ENCODE data around the gene AMOTL2. TPM values are rescaled to one million over a fixed set of nuclear protein-coding genes. Genes with fewer than 3 reads are reported as not detected.

The AMOTL2 gene
- total RNA-seq, 4 donors from 2014 or later = 93.2 to 226 (median 153) TPM

GRCh38 chr3:134311693-134312071 is 62.6 kb downstream of the AMOTL2 start:
- no peaks in the 10 kb centered on the region for H3K27me3 ChIP-seq
- H3K36me3 ChIP-seq = no peaks in the 10 kb centered on the region
- H3K4me3 ChIP-seq = no peak overlapping the region
- TF ChIP-seq POLR2AphosphoS5 (IDR thresholded peaks at IDR 0.05) = no peak
- TF ChIP-seq EP300 (IDR thresholded peaks at IDR 0.05) = no peak
- no peaks in the 10 kb centered on the region for H3K9me3 ChIP-seq
- H3K27ac ChIP-seq = peak overlapping the region; percentile 74 to 98 (median 94)
- ATAC-seq = no peak
- peaks cover 16 to 72% (median 48%) of the 10 kb centered on the region in 3 donors for H3K4me1 ChIP-seq
- 33 to 74% methylated on average over 1 to 3 of the region's 5 CpGs for WGBS, 2 donors (ENCODE audit: low coverage in 1 of 2)

GRCh38 chr3:134311265-134311664 is 63.0 kb downstream of the AMOTL2 start:
- H3K27me3 ChIP-seq = no peaks in the 10 kb centered on the region
- no peaks in the 10 kb centered on the region for H3K9me3 ChIP-seq
- H3K36me3 ChIP-seq = no peaks in the 10 kb centered on the region
- TF ChIP-seq POLR2A (IDR thresholded peaks at IDR 0.05) (no peak), POLR2AphosphoS5 (IDR thresholded peaks at IDR 0.05) (peak; percentile 41)
- H3K4me1 ChIP-seq = peaks cover 16 to 72% (median 48%) of the 10 kb centered on the region in 3 donors
- 14 to 32% methylated on average over 2 of the region's 2 CpGs for WGBS, 2 donors (ENCODE audit: low coverage in 1 of 2)
- H3K4me3 ChIP-seq = no peak overlapping the region
- H3K27ac ChIP-seq = peak overlapping the region; percentile 74 to 98 (median 94)
- no peak for ATAC-seq

- no peaks in the 10 kb centered on the region for H3K36me3 ChIP-seq
- 80 to 85% methylated on average over 4 to 9 of the region's 9 CpGs for WGBS, 2 donors (ENCODE audit: low coverage in 1 of 2)
- H3K4me3 ChIP-seq = no peak overlapping the region
- ATAC-seq = no peak
- TF ChIP-seq CTCF (IDR thresholded peaks at IDR 0.05) (no peak), POLR2A (IDR thresholded peaks at IDR 0.05) (no peak), POLR2AphosphoS5 (IDR thresholded peaks at IDR 0.05) (no peak), EP300 (IDR thresholded peaks at IDR 0.05) (no peak)
- peaks cover 16 to 64% (median 41%) of the 10 kb centered on the region in 3 donors for H3K4me1 ChIP-seq
- H3K27me3 ChIP-seq = no peaks in the 10 kb centered on the region
- H3K9me3 ChIP-seq = no peaks in the 10 kb centered on the region
- H3K27ac ChIP-seq = peak overlapping the region; percentile 74 to 98 (median 94)
These were observed 64.1 kb downstream of the AMOTL2 start for GRCh38 chr3:134309987-134310700.

GRCh38 chr3:134308350-134308891 is 65.8 kb downstream of the AMOTL2 start:
- Histone ChIP-seq H3K4me1 (peaks cover 5 to 47% (median 27%) of the 10 kb centered on the region in 3 donors), H3K9me3 (no peaks in the 10 kb centered on the region), H3K27ac (peak overlapping the region; percentile 75 to 98 (median 94)), H3K36me3 (no peaks in the 10 kb centered on the region), H3K27me3 (no peaks in the 10 kb centered on the region), H3K4me3 (peak overlapping the region in 1 of 2 donors; percentile 21)
- ATAC-seq = peak; percentile 79
- no peak for TF ChIP-seq POLR2A (IDR thresholded peaks at IDR 0.05)
- TF ChIP-seq EP300 (IDR thresholded peaks at IDR 0.05) = no peak
- peak; percentile 27 for TF ChIP-seq POLR2AphosphoS5 (IDR thresholded peaks at IDR 0.05)
- peak; percentile 99 to 100 (median 100) for TF ChIP-seq CTCF (IDR thresholded peaks at IDR 0.05)
- 0 to 10% methylated on average over 5 to 6 of the region's 11 CpGs for WGBS, 2 donors (ENCODE audit: low coverage in 1 of 2)

GRCh38 chr3:134307425-134307824 is 66.8 kb downstream of the AMOTL2 start:
- H3K27me3 ChIP-seq = no peaks in the 10 kb centered on the region
- TF ChIP-seq EP300 (IDR thresholded peaks at IDR 0.05) (no peak), POLR2AphosphoS5 (IDR thresholded peaks at IDR 0.05) (no peak), POLR2A (IDR thresholded peaks at IDR 0.05) (no peak), CTCF (IDR thresholded peaks at IDR 0.05) (no peak)
- no peaks in the 10 kb centered on the region for H3K9me3 ChIP-seq
- H3K27ac ChIP-seq = no peak overlapping the region
- H3K4me1 ChIP-seq = peaks cover 5 to 37% (median 20%) of the 10 kb centered on the region in 3 donors
- H3K4me3 ChIP-seq = no peak overlapping the region
- WGBS, 2 donors (ENCODE audit: low coverage in 1 of 2) = 50 to 83% methylated on average over 1 of the region's 2 CpGs
- ATAC-seq = no peak
- no peaks in the 10 kb centered on the region for H3K36me3 ChIP-seq

All from gastroesophageal sphincter (tissue), 4 donors.